HepG2 (cell line): ENCODE measurements around the gene CES3. TPM values are rescaled to one million over a fixed set of nuclear protein-coding genes. Genes with fewer than 3 reads are reported as not detected.

Source experiments
- AGO2 ChIP-seq: fragments of 200-400 bp; formaldehyde crosslinking; optimal IDR thresholded peaks from 2 replicates; pipeline ENCODE3; 2017; ENCODE audit warnings: mild to moderate bottlenecking, low read depth, low read length, moderate library complexity
- BORCS8-MEF2B ChIP-seq: sonication (generic); formaldehyde crosslinking; IDR thresholded peaks from 2 replicates; pipeline ENCODE4 v1.8.0; 2022; ENCODE audit warnings: mild to moderate bottlenecking, missing genetic modification reagents
- FOXO1 ChIP-seq: sonication (generic); formaldehyde crosslinking; IDR thresholded peaks from 2 replicates; pipeline ENCODE4 v1.4.0; 2020; ENCODE audit warnings: missing genetic modification reagents
- HOXA9 ChIP-seq: sonication (generic); formaldehyde crosslinking; IDR thresholded peaks from 2 replicates; pipeline ENCODE4 v1.8.1; 2022; ENCODE audit warnings: missing genetic modification reagents, mild to moderate bottlenecking, moderate library complexity, borderline replicate concordance
- MED1 ChIP-seq: sonication (generic); formaldehyde crosslinking; IDR thresholded peaks from 2 replicates; pipeline ENCODE4 v1.4.0; 2020; ENCODE audit warnings: missing genetic modification reagents
- MED13 ChIP-seq: sonication (generic); formaldehyde crosslinking; IDR thresholded peaks from 2 replicates; pipeline ENCODE4 v1.5.0; 2020; ENCODE audit warnings: missing genetic modification reagents
- MTA1 ChIP-seq: sonication (generic); formaldehyde crosslinking; IDR thresholded peaks from 2 replicates; pipeline ENCODE4 v1.4.0; 2020; ENCODE audit warnings: missing genetic modification reagents, mild to moderate bottlenecking, borderline replicate concordance
- POLR2A ChIP-seq, 2 experiments: IDR thresholded peaks; 2 replicates each; pipeline ENCODE4 v1.6.1; 2011; ENCODE audit warnings: low read depth in 2 of 2, low read length in 2 of 2, mild to moderate bottlenecking in 1 of 2, moderate library complexity in 1 of 2; ENCODE audit not compliant: insufficient read depth in 1 of 2
- SIX1 ChIP-seq: sonication (generic); formaldehyde crosslinking; IDR thresholded peaks from 2 replicates; pipeline ENCODE4 v1.4.0; 2020; ENCODE audit warnings: missing genetic modification reagents, borderline replicate concordance
- ZKSCAN1 ChIP-seq: fragments of 150-350 bp; IDR thresholded peaks from 2 replicates; pipeline ENCODE4 v1.6.1; 2014; ENCODE audit warnings: low read length
- ZNF121 ChIP-seq: sonication (generic); formaldehyde crosslinking; IDR thresholded peaks from 2 replicates; pipeline ENCODE4 v1.5.0; 2020; ENCODE audit warnings: mild to moderate bottlenecking, missing genetic modification reagents
- ZNF33A ChIP-seq: sonication (generic); formaldehyde crosslinking; IDR thresholded peaks from 2 replicates; pipeline ENCODE4 v1.5.1; 2020; ENCODE audit warnings: missing genetic modification reagents, mild to moderate bottlenecking, moderate library complexity, borderline replicate concordance
- ZNF652 ChIP-seq: IDR thresholded peaks from 2 replicates; pipeline ENCODE4 v1.6.1; 2016; ENCODE audit warnings: low read depth, borderline replicate concordance
- ZNF768 ChIP-seq: sonication (generic); formaldehyde crosslinking; IDR thresholded peaks from 2 replicates; pipeline ENCODE4 v1.4.0; 2020; ENCODE audit warnings: missing genetic modification reagents
- ZNF879 ChIP-seq: sonication (generic); formaldehyde crosslinking; IDR thresholded peaks from 2 replicates; pipeline ENCODE4 v1.8.1; 2023; ENCODE audit warnings: missing genetic modification reagents
- polyA plus RNA-seq, 8 experiments: library from polyadenylated mRNA; depleted of rRNA in 3 of 8; stranded (reverse) in 7 of 8; unstranded in 1 of 8; fragments of >200 nt; fragmentation: Illumina TruSeq in 4 of 8; extraction: Trizol in 4 of 8; gene quantifications; 2 replicates each; pipeline versions ENCODE4 v1.2.1 to v1.2.3, GENCODE V29; 2011 to 2016; ENCODE audit warnings: low read depth in 4 of 8, missing spikeins in 1 of 8, mixed read lengths in 1 of 8; ENCODE audit not compliant: insufficient read depth in 1 of 8
- total RNA-seq, 5 experiments: library from RNA; depleted of rRNA; stranded (reverse); fragments of >200 nt; fragmentation: Illumina TruSeq; extraction: Trizol; gene quantifications; 2 replicates each; pipeline ENCODE4 v1.2.3, GENCODE V29; 2016; ENCODE audit warnings: low read depth in 1 of 5
- TF ChIP-seq, protein P1 (sequence below): IDR thresholded peaks from 2 replicates; pipeline ENCODE4 v1.6.1; 2016; ENCODE audit warnings: low read depth, missing genetic modification reagents, missing compliant biosample characterization
- TF ChIP-seq, protein P2 (sequence below): sonication (generic); formaldehyde crosslinking; IDR thresholded peaks from 2 replicates; pipeline ENCODE4 v1.5.0; 2020; ENCODE audit warnings: missing genetic modification reagents
- TF ChIP-seq, protein P3 (sequence below): sonication (generic); formaldehyde crosslinking; IDR thresholded peaks from 2 replicates; pipeline ENCODE4 v1.5.1; 2020; ENCODE audit warnings: missing genetic modification reagents, mild to moderate bottlenecking, borderline replicate concordance
- TF ChIP-seq, protein P4 (sequence below): IDR thresholded peaks from 2 replicates; pipeline ENCODE4 v1.6.1; 2016
- TF ChIP-seq, protein P5 (sequence below): sonication (generic); formaldehyde crosslinking; IDR thresholded peaks from 2 replicates; pipeline ENCODE4 v1.8.1; 2023; ENCODE audit warnings: missing genetic modification reagents, mild to moderate bottlenecking, borderline replicate concordance

Gene CES3
- total and polyA plus RNA-seq, 2 of the 13 experiments (the other 11 are each of a cell fraction or from before 2014, with no cell fraction given), result 6.6 to 17.4 TPM

DNA sequence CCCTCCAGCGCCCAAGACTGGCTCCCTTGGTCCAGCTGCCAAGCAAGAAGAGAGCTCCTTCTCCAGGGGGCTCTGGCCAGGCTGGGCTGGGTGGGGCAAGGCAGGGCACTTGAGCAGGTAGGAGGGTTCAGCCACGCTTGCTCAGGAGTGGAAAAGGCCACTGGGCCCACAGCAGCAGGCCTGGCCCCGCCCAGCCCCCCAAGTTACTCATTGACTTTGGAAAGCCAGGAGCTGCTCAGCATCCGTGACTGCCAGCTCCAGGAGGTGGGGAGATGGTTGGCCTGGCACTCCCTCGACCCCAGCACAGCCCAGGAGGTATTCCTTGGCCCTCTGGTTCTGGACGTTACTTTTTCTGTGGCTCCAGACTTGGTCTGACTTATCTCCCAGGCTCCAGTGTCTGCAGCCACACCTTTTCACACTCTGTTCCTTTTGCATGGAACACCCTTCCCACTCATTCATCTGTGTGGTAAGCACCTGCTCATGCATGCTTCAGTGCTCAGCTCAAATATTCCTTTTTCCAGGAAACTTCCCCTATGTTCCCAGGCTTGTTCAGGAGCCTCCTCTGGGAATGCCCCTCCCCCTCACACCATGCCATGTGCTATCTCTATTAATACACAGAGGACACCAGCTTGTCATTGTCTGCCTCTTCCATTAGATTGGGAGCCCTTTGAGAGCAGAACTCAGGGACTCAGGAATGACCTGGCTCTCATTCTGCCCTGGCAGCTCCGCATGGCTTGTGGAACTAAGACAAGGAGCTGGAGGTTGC lies 42.1 kb upstream of the CES3 start, which contains the start of gene CDH16 (continued):
- TF ChIP-seq, protein P1, sequence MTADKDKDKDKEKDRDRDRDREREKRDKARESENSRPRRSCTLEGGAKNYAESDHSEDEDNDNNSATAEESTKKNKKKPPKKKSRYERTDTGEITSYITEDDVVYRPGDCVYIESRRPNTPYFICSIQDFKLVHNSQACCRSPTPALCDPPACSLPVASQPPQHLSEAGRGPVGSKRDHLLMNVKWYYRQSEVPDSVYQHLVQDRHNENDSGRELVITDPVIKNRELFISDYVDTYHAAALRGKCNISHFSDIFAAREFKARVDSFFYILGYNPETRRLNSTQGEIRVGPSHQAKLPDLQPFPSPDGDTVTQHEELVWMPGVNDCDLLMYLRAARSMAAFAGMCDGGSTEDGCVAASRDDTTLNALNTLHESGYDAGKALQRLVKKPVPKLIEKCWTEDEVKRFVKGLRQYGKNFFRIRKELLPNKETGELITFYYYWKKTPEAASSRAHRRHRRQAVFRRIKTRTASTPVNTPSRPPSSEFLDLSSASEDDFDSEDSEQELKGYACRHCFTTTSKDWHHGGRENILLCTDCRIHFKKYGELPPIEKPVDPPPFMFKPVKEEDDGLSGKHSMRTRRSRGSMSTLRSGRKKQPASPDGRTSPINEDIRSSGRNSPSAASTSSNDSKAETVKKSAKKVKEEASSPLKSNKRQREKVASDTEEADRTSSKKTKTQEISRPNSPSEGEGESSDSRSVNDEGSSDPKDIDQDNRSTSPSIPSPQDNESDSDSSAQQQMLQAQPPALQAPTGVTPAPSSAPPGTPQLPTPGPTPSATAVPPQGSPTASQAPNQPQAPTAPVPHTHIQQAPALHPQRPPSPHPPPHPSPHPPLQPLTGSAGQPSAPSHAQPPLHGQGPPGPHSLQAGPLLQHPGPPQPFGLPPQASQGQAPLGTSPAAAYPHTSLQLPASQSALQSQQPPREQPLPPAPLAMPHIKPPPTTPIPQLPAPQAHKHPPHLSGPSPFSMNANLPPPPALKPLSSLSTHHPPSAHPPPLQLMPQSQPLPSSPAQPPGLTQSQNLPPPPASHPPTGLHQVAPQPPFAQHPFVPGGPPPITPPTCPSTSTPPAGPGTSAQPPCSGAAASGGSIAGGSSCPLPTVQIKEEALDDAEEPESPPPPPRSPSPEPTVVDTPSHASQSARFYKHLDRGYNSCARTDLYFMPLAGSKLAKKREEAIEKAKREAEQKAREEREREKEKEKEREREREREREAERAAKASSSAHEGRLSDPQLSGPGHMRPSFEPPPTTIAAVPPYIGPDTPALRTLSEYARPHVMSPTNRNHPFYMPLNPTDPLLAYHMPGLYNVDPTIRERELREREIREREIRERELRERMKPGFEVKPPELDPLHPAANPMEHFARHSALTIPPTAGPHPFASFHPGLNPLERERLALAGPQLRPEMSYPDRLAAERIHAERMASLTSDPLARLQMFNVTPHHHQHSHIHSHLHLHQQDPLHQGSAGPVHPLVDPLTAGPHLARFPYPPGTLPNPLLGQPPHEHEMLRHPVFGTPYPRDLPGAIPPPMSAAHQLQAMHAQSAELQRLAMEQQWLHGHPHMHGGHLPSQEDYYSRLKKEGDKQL (CRISPR knock-in tag), result no peak
- TF ChIP-seq, protein P2, sequence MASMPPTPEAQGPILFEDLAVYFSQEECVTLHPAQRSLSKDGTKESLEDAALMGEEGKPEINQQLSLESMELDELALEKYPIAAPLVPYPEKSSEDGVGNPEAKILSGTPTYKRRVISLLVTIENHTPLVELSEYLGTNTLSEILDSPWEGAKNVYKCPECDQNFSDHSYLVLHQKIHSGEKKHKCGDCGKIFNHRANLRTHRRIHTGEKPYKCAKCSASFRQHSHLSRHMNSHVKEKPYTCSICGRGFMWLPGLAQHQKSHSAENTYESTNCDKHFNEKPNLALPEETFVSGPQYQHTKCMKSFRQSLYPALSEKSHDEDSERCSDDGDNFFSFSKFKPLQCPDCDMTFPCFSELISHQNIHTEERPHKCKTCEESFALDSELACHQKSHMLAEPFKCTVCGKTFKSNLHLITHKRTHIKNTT (CRISPR knock-in tag), result no peak
- TF ChIP-seq MTA1 (CRISPR knock-in tag) (no peak), ZNF33A (no peak), MED13 (CRISPR knock-in tag) (no peak), POLR2A (IDR thresholded peaks at IDR 0.05; ENCODE audit: insufficient read depth in 1 of 2, low read depth in 2 of 2, low read length in 2 of 2) (no peak), ZNF652 (CRISPR knock-in tag) (no peak), BORCS8-MEF2B (no peak; the same call in 1 of the 2 replicates), ZNF879 (CRISPR knock-in tag) (no peak), AGO2 (no peak), ZKSCAN1 (no peak), ZNF121 (CRISPR knock-in tag) (no peak), HOXA9 (CRISPR knock-in tag) (no peak), MED1 (no peak), SIX1 (no peak), FOXO1 (no peak), ZNF768 (CRISPR knock-in tag) (no peak)
- TF ChIP-seq, protein P3, sequence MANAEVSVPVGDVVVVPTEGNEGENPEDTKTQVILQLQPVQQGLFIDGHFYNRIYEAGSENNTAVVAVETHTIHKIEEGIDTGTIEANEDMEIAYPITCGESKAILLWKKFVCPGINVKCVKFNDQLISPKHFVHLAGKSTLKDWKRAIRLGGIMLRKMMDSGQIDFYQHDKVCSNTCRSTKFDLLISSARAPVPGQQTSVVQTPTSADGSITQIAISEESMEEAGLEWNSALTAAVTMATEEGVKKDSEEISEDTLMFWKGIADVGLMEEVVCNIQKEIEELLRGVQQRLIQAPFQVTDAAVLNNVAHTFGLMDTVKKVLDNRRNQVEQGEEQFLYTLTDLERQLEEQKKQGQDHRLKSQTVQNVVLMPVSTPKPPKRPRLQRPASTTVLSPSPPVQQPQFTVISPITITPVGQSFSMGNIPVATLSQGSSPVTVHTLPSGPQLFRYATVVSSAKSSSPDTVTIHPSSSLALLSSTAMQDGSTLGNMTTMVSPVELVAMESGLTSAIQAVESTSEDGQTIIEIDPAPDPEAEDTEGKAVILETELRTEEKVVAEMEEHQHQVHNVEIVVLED (CRISPR knock-in tag), result no peak
- TF ChIP-seq, protein P4, sequence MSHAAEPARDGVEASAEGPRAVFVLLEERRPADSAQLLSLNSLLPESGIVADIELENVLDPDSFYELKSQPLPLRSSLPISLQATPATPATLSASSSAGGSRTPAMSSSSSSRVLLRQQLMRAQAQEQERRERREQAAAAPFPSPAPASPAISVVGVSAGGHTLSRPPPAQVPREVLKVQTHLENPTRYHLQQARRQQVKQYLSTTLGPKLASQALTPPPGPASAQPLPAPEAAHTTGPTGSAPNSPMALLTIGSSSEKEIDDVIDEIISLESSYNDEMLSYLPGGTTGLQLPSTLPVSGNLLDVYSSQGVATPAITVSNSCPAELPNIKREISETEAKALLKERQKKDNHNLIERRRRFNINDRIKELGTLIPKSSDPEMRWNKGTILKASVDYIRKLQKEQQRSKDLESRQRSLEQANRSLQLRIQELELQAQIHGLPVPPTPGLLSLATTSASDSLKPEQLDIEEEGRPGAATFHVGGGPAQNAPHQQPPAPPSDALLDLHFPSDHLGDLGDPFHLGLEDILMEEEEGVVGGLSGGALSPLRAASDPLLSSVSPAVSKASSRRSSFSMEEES (CRISPR knock-in tag), result no peak
- TF ChIP-seq, protein P5, sequence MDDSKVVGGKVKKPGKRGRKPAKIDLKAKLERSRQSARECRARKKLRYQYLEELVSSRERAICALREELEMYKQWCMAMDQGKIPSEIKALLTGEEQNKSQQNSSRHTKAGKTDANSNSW (CRISPR knock-in tag), result no peak
